Activated CD4-positive, CD25-positive, alpha-beta regulatory T cell treated with anti-CD3 and anti-CD28 coated beads, Interleukin-2, amount 50 U/mL, for 16 hours (primary cell): ENCODE results near the gene KIF25.
"Not testable (repeated sequence)": the region's sequence is repeated elsewhere in the genome, so short reads cannot be mapped to it uniquely, and the experiment has no call there.

ENCODE experiments used
- DNase-seq: peaks from one replicate; pipeline ENCODE4 v3.0.0-alpha.2; 2020; ENCODE audit warnings: low read depth, low spot score

The KIF25 gene

GRCh38 chr6:167974640-167975344, 22.7 kb upstream of the KIF25 start:
- DNase-seq, result no peak

- DNase-seq, result no peak
These were observed 22.0 kb upstream of the KIF25 start for GRCh38 chr6:167975458-167975857.

GRCh38 chr6:167976116-167976657, 21.3 kb upstream of the KIF25 start:
- DNase-seq, result not testable (repeated sequence)

- DNase-seq, result no peak
These were observed 20.8 kb upstream of the KIF25 start for GRCh38 chr6:167976708-167977107.

DNA sequence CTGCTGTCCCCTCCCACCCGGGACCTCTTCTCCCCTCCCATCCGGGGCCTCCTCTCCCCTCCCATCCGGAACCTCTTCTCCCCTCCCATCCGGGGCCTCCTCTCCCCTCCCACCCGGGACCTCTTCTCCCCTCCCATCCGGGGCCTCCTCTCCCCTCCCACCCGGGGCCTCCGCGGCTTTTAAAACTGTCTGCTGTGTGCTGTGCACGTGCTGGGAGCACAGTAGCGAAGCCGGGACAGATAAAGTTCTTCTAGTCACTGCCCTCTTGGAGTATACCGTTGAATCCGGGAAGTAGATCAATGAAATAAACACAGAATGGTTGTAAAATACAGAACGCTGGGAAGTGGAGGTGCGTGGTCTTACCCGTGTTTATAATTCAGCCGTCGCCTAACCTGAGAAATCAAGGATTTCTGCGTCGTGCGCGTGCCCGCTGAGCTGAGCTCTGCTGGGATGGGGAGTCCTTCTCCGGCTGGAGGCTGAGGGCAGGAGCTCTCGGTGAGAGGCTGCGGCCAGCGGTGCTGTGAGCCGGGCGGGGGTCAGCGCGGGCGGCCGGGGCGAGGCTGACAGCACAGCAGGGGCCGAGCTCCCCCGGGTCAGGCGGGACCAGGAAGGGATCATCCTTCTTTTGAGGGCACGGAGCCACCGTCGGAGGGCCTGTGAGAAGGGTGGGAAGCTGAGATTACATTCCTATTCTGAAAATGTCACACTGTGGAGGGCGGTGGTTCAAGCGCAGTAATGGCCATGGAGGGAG, 19.6 kb upstream of the KIF25 start:
- DNase-seq, result no peak

DNA sequence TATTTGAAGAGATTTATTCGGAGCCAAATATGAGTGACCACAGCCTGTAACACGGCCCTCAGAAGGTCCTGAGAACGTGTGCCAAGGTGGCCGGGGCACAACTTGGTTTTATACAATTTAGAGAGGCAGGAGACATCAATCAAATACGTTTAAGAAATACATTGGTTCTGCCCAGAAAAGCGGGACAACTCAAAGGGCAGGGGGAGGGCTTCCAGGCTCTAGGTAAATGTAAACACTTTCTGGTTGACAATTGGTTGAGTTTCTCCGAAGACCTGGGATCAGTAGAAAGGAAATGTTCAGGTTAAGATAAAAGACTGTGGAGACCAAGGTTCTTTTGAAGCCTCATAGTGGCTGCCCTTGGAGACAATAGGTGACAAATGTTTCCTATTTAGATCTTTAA, 18.9 kb upstream of the KIF25 start:
- DNase-seq, result no peak

DNA sequence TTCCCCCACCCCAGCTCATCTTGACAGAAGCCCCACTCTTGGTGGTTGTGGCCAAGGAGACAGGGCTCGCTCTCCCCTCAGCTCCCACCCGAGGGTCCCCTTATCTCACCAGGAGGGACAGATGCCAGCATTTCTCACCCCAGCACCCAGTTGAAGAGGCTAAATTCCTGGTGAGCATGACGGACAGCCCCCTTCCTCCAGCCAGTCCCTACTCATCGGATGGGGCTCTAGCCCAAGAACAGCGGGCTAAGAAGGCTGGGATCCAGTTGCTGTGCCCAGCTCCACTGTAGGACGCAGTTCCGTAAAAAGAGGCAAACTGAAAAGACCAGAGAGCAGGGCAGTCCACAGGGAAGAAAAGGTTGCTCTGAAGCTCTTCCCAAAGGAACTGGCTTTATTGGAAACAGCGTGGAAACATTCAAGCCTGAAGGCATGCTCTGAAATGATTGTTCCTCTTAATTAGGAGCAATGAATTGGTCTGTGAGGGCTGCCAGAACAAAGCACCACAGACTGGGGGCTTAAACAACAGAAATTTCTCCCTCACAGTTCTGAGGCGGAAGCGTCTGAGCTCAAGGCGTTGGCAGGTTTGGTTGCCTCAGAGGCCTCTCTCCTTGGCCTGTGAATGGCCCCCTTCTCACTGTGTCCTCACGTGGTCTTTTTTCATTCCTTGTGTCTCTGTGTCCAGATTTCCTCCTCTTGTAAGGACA, 17.9 kb upstream of the KIF25 start:
- DNase-seq, result no peak

DNA sequence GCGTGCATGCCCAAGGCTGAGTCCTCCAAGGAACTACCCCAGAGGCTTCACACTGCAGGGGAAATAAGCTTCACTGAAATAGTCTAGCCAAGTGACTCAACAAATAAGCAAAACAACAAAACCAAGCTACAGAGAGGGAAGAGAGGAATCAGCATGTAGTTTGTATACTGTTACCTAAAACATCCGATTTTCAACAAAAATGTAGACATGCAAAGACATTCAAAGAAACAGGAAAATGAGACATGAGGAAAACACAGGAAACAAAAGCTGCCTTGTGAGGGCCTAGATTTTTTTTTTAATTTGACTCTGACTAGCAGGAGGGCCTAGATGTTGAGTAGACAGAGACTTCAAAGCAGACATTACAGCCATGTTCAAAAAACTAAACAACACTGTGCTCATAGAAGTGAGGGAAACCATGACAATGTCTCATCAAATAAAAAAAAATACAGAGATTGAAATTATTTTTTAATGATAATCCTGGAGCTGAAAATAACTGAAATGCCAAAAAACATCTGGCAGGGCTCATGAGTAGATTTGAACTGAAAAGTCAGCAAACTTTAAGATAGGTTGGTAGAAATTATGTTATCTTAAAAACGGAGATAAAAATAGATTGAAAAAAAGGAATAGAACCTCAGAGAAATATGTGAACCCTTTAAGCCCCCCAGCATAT, 16.4 kb upstream of the KIF25 start:
- DNase-seq, result no peak

DNA sequence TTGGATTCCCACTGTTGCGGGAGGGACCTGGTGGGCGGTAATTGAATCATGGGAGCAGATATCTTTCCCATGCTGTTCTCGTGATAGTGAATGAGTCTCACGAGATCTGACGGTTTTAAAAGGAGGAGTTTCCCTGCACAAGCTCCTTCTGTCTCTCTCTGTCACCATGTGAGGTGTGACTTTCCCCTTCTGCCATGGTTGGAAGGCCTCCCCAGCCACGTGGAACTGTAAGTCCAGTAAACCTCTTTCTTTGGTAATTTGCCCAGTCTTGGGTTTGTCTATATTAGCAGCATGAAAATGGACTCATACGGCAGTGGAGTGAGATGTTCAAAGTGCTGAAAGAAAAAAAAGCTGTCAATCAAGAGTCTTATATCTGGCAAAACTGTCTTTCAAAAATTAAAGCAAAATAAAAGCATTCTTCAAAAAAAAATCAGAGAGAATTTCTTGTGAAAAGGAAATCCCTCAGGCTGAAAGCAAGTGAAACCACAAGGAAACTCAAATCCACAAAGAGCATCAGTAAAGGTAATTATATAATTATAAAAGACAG, 15.5 kb upstream of the KIF25 start:
- DNase-seq, result no peak

GRCh38 chr6:167984144-167984719, 13.2 kb upstream of the KIF25 start:
- DNase-seq, result no peak

DNA sequence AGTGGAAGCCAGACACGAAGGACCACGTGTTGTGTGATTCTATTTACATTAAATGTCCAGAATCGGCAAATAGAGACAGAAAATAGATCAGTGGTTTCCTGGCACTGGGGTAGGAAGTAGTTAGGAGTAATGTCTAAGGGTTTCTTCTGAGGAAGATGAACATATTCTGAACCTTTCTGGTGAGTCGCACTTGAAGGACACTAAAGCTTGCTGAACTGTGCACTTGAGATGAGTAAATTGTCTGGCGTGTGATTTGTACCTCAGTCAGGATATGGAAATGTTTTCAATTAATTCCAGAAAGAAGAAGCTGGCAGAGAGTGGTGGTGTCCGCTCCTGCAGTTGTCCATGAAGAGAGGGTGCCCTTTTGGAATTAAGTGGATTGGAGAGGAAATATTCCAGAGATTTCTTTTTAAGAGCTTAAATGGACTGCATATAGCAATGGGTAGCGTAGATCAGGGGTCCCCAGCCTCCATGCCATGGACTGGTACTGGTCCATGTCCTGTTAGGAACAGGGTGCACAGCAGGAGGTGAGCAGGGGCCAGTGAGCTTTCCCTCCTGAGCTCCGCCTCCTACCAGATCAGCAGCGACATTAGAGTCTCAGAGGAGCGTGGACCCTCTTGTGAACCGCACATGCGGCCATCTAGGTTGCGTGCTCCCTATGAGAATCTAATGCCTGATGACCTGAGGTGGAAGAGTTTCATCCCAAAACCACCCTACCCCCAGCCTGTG, 12.4 kb upstream of the KIF25 start:
- DNase-seq, result no peak

- DNase-seq, result no peak
These were observed 11.4 kb upstream of the KIF25 start for GRCh38 chr6:167985911-167986595.

DNA sequence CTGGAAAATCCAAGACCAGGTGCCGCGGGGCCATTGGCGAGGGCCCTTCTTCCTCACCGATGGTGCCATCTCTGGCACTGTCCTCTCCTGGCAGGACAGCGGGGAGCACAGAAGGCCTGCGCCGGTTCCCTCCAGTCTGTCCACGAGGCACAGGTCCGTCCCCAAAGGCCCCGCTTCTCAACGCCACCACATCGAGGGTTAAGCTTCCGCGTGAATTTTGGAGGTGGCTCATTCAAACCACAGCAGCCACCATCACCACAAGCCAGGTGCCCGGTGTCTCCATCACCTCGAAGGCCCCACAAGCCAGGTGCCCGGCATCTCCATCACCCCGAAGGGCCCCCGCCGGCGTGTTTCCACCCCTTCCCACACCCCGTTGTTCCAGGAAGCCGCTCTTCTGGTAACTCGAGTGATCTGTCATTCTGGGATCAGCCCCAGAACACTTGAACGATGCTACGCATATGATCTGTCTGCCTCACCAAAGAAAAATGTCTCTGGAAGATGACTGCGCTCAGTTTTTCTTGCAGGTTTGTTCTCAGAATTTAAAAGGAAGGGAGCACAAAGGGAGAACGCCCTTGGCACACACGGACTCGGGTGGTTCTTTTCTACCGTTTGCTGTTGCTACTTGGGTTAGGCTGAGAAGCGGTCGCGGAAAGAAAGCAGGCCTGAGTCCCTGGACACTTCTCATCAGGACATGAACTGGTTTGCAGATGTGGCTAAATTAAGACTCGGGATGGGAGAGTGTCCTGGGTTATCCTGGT, 9.9 kb upstream of the KIF25 start:
- DNase-seq, result no peak

DNA sequence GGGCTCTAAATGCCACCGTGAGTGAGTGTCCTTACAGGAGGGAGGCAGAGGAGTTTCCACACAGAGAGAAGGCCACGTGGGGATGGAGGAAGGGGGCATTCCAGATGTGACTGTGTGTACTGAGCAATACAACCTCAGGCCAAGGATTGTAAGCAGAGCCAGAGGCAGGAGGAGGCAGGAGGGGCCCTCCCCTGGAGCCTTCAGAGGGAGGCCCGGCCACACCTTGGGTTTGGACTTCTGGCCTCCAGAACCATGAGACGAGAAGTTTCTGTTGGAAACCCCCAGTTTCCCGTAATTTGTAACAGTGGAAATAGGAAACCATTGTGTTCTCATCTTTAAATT, 9.3 kb upstream of the KIF25 start:
- no peak for DNase-seq

DNA sequence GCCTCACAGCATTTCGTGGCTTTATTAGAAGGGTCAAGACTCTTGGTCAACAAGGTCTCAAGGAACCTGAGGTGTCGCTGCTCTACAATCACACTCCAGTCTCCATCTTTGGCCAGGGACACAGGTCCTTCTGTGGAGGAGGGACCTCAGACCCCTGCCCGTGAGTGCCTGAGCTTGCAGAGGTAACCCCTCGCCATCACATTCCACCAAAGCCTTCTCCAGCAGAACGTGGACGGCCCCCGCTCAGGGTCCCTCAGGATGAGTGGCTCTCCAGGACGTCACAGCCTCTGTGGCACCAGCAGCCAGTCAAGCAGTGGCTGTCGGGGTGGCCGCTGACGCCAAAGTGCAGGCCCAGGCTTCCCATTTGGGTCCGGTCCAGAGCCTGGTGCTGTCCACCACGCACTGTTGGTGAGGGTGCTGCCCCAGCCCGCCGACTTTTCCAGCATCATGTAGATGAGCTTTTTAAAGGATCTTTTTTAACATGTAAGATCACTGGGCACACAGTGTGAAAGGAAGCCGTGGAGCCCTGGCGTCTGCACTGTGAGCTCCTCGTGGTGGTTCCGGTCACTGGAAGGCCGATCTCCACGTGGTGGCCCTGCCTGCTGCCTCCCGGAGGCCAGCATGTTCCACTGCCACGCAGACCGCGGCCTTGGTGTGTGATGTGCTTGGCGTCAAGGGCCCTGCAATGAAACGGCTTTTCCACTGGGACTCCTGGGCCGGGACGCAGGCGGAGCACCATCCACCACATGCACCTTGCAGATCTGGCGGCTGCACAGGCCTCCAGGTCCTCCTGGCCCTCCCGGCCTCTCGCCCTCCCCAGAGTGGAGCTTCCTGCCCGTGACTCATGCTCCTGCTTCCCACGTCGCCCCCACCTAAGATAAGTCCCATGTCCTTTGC, 8.3 kb upstream of the KIF25 start:
- DNase-seq, result no peak

DNA sequence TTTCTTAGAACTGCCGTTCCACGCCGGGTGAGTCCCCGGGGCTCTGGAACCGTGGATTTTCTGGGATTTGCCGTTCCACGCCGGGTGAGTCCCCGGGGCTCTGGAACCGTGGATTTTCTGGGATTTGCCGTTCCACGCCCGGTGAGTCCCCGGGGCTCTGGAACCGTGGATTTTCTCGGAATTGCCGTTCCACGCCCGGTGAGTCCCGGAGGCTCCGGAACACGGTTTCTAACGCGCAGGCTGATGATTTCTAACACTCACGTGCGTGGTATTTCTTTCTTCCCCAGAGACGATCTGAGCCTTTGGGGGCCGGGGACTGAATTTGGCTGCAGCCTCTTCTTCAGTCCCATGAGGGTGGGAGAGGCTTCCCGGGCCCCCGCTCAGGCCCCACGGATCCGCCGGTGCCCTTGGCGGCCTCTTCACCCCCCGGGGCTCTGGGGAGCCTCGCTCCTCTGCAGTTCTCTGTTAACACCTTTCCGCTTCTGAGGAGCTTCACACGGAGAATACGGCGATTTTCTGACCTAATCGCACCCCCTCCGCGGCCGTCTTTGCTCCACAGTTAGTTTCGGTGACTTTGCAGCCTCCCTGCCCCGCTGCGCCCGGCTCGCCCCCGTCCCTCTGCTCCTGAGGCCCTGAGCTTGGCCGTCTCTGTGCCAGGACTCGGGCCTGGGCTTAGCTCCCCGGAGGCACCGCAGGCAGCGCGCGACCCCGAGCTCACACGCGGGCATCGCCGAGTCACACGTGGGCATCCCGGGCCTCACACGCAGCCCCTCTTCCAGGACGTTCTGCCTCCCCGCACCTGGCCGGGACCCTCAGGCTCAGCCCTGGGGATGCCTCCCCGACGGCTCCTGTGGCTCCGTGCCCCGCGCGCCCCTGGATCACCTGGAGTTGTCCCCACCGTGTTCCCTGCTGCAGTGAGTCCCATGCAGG, 7.2 kb upstream of the KIF25 start:
- DNase-seq, result no peak

- DNase-seq, result no peak
These were observed 4.3 kb upstream of the KIF25 start for GRCh38 chr6:167993169-167993568.
